ENCODE results near the gene OPRPN. TPM values are rescaled to one million over a fixed set of nuclear protein-coding genes. Genes with fewer than 3 reads are reported as not detected.

Gene OPRPN
- total RNA-seq, 1 donor from 2014 or later, result not detected

DNA sequence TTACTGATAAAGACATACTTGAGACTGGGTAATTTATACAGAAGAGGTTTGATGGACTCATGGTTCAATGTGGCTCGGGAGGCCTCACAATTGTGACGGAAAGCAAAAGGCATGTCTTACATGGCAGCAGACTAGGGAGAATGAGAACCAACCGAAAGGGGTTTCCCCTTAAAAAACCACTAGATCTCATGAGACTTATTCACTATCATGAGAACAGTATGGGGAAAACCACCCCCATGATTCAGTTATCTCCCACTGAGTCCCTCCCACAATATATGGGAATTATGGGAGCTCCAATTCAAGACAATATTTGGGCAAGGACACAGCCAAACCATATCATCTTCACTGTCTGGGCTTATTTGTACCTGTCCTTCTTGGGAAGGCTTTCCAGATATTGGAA, 51.5 kb downstream of the OPRPN start:
- intact Hi-C loops (cut with DNase I), result no loop called here
- DNase-seq (ENCODE audit: low spot score) (no peak), ATAC-seq (no peak)

- DNase-seq (ENCODE audit: low spot score) (no peak), ATAC-seq (no peak)
- intact Hi-C loops (cut with DNase I), result no loop called here
Observed at GRCh38 chr4:70452946-70453345, 55.2 kb downstream of the OPRPN start.

Other genes starting within 250 kb of the OPRPN start
- not detected for gene PRR27, start 243.7 kb upstream of the OPRPN start, total RNA-seq
- gene ODAM, start 202.2 kb upstream of the OPRPN start, total RNA-seq, result not detected
- gene FDCSP, start 171.8 kb upstream of the OPRPN start, total RNA-seq, result not detected
- not detected for gene CSN3, start 155.3 kb upstream of the OPRPN start, total RNA-seq
- gene CABS1, start 63.0 kb upstream of the OPRPN start, total RNA-seq, result not detected
- gene SMR3A, start 37.2 kb upstream of the OPRPN start, total RNA-seq, result not detected
- gene SMR3B, start 14.8 kb upstream of the OPRPN start, total RNA-seq, result not detected
- not detected for gene MUC7, start 74.3 kb downstream of the OPRPN start, total RNA-seq
- not detected for gene AMTN, start 120.6 kb downstream of the OPRPN start, total RNA-seq
- not detected for gene AMBN, start 194.3 kb downstream of the OPRPN start, total RNA-seq
- gene ENAM, start 230.8 kb downstream of the OPRPN start, total RNA-seq, result not detected